ENCODE data around the gene ZNF497.

- TF ChIP-seq CTCF (IDR thresholded peaks at IDR 0.05 in 8 of 11, conservative IDR thresholded peaks at IDR 0.05 in 3 of 11), result no peak
- TF ChIP-seq POLR2A (IDR thresholded peaks at IDR 0.05), result no peak
Measured at GRCh38 chr19:58399903-58400302, 37.4 kb upstream of the ZNF497 start.
